GM19025 (cell line): ENCODE results near the gene EXOC3L4.
A peak's percentile ranks its signal among the peaks of the same experiment; 100 is the strongest.

Source experiments
- ATAC-seq: cut with Tn5 transposase; IDR thresholded peaks from one replicate; pipeline ENCODE4 v1.9.1; 2021; ENCODE audit warnings: mild to moderate bottlenecking, low read depth, moderate library complexity; ENCODE audit not compliant: unreplicated experiment

The EXOC3L4 gene

GRCh38 chr14:103129301-103130016 is 34.9 kb downstream of the EXOC3L4 start:
- no peak for ATAC-seq

- no peak for ATAC-seq
These were observed 35.7 kb downstream of the EXOC3L4 start for GRCh38 chr14:103130017-103130764.

- ATAC-seq: no peak
These were observed 36.4 kb downstream of the EXOC3L4 start for GRCh38 chr14:103130965-103131364.

GRCh38 chr14:103131580-103131979 is 37.1 kb downstream of the EXOC3L4 start:
- ATAC-seq: no peak

- no peak for ATAC-seq
These were observed 38.1 kb downstream of the EXOC3L4 start for GRCh38 chr14:103132381-103133209.

GRCh38 chr14:103133210-103134140 is 39.0 kb downstream of the EXOC3L4 start:
- no peak for ATAC-seq

- no peak for ATAC-seq
These were observed 39.9 kb downstream of the EXOC3L4 start for GRCh38 chr14:103134405-103134804.

GRCh38 chr14:103134919-103135318 is 40.4 kb downstream of the EXOC3L4 start:
- no peak for ATAC-seq

- no peak for ATAC-seq
These were observed 41.1 kb downstream of the EXOC3L4 start for GRCh38 chr14:103135333-103136260.

GRCh38 chr14:103136388-103137271 is 42.1 kb downstream of the EXOC3L4 start:
- no peak for ATAC-seq

- ATAC-seq: no peak
These were observed 43.3 kb downstream of the EXOC3L4 start for GRCh38 chr14:103137689-103138300.

- no peak for ATAC-seq
These were observed 44.0 kb downstream of the EXOC3L4 start for GRCh38 chr14:103138301-103139131.

GRCh38 chr14:103139132-103140025 is 44.9 kb downstream of the EXOC3L4 start:
- no peak for ATAC-seq

GRCh38 chr14:103140316-103141109 is 46.0 kb downstream of the EXOC3L4 start:
- peak; percentile 63 for ATAC-seq
